Liver (tissue), 9 donors: Measurements from ENCODE around the gene TGFBR3. TPM values are rescaled to one million over a fixed set of nuclear protein-coding genes. Genes with fewer than 3 reads are reported as not detected.

Source experiments
- DNase-seq: peaks from one replicate; pipeline ENCODE4 v3.0.0-alpha.2; 2017; ENCODE audit warnings: low spot score
- H3K27ac ChIP-seq, 2 donors: one replicate each; pipeline ENCODE4 v1.7.0; 2013; ENCODE audit warnings: inconsistent platforms in 2 of 2, low read length in 2 of 2, control low read depth in 1 of 2, low read depth in 1 of 2, mild to moderate bottlenecking in 1 of 2
- H3K27me3 ChIP-seq, 4 donors: one replicate each; pipeline versions ENCODE4 v1.6.1 to v1.7.0; 2013; ENCODE audit warnings: low read length in 3 of 4, inconsistent platforms in 1 of 4, mild to moderate bottlenecking in 1 of 4, moderate library complexity in 1 of 4; ENCODE audit not compliant: control insufficient read depth in 4 of 4, insufficient read depth in 4 of 4
- H3K36me3 ChIP-seq, 4 donors: one replicate each; pipeline versions ENCODE4 v1.6.1 to v1.7.0; 2013; ENCODE audit warnings: low read length in 3 of 4, mild to moderate bottlenecking in 3 of 4, low read depth in 1 of 4, moderate library complexity in 1 of 4; ENCODE audit not compliant: control insufficient read depth in 4 of 4, insufficient read depth in 3 of 4
- H3K4me1 ChIP-seq, 4 donors: one replicate each; pipeline versions ENCODE4 v1.6.1 to v1.7.0; 2013; ENCODE audit warnings: low read length in 3 of 4, mild to moderate bottlenecking in 3 of 4, moderate library complexity in 1 of 4; ENCODE audit not compliant: control insufficient read depth in 4 of 4, insufficient read depth in 4 of 4
- H3K4me3 ChIP-seq, 3 donors: one replicate each; pipeline versions ENCODE4 v1.6.1 to v1.7.0; 2013; ENCODE audit warnings: low read length in 3 of 3, control low read depth in 1 of 3, low read depth in 1 of 3, mild to moderate bottlenecking in 1 of 3
- H3K9ac ChIP-seq, 2 donors: one replicate each; pipeline ENCODE4 v1.7.0; 2013; ENCODE audit warnings: low read length in 2 of 2, mild to moderate bottlenecking in 2 of 2, moderate library complexity in 2 of 2, control low read depth in 1 of 2, low read depth in 1 of 2
- H3K9me3 ChIP-seq, 4 donors: one replicate each; pipeline versions ENCODE4 v1.6.1 to v1.7.0; 2013; ENCODE audit warnings: low read length in 3 of 4; ENCODE audit not compliant: control insufficient read depth in 4 of 4
- FOXA2 ChIP-seq: IDR thresholded peaks from 2 replicates; pipeline ENCODE4 v1.6.1; 2016; ENCODE audit warnings: antibody characterized with exemption
- JUND ChIP-seq, 2 donors: IDR thresholded peaks; 2 replicates each; pipeline ENCODE4 v1.6.1; 2016; ENCODE audit warnings: antibody characterized with exemption in 2 of 2
- NR2F2 ChIP-seq: IDR thresholded peaks from 2 replicates; pipeline ENCODE4 v1.6.1; 2016; ENCODE audit warnings: antibody characterized with exemption
- RAD21 ChIP-seq, 2 donors: IDR thresholded peaks; 2 replicates each; pipeline ENCODE4 v1.6.1; 2016; ENCODE audit warnings: antibody characterized with exemption in 2 of 2, mild to moderate bottlenecking in 2 of 2
- SP1 ChIP-seq: IDR thresholded peaks from 2 replicates; pipeline ENCODE4 v1.6.1; 2018; ENCODE audit warnings: antibody characterized with exemption, mild to moderate bottlenecking
- TAF1 ChIP-seq: conservative IDR thresholded peaks from 2 replicates; pipeline ENCODE4 v1.6.1; 2016; ENCODE audit warnings: antibody characterized with exemption, mild to moderate bottlenecking
- YY1 ChIP-seq: IDR thresholded peaks from 2 replicates; pipeline ENCODE4 v1.6.1; 2016; ENCODE audit warnings: antibody characterized with exemption, mild to moderate bottlenecking
- whole genome bisulfite sequencing: extraction: QIAGEN DNeasy Blood & Tissue Kit; methylation state at CpG from one replicate; pipeline ENCODE4 v1.1.7; 2013; 5-methylcytosine and 5-hydroxymethylcytosine counted together
- polyA plus RNA-seq, 2 donors: library from polyadenylated mRNA; stranded (reverse) in 1 of 2; unstranded in 1 of 2; fragments of 200-250 nt in 1 of 2; fragments of >200 nt in 1 of 2; fragmentation: Nextera tagmentation in 1 of 2; extraction: Ambion mirVana in 1 of 2; gene quantifications; one replicate each; pipeline versions ENCODE4 v1.2.1 to v1.2.3, GENCODE V29; 2013 to 2015
- total RNA-seq, 2 donors: library from RNA; depleted of rRNA; stranded (reverse); fragments of >200 nt; gene quantifications; one replicate each; pipeline ENCODE4 v1.2.3, GENCODE V29; 2014
- TF ChIP-seq, protein P1 (sequence below): IDR thresholded peaks from 2 replicates; pipeline ENCODE4 v1.6.1; 2016; ENCODE audit warnings: antibody characterized with exemption
- TF ChIP-seq, protein P2 (sequence below): IDR thresholded peaks from 2 replicates; pipeline ENCODE4 v1.6.1; 2016; ENCODE audit warnings: antibody characterized with exemption
- TF ChIP-seq, protein P3 (sequence below): IDR thresholded peaks from 2 replicates; pipeline ENCODE4 v1.6.1; 2016; ENCODE audit warnings: antibody characterized with exemption
- TF ChIP-seq, protein P4 (sequence below): fragments of 150-350 bp; IDR thresholded peaks from 2 replicates; pipeline ENCODE4 v1.5.1; 2017; ENCODE audit warnings: improper control_type of control experiment, low read depth, low read length; ENCODE audit not compliant: missing input control
- TF ChIP-seq, protein P5 (sequence below): IDR thresholded peaks from 2 replicates; pipeline ENCODE4 v1.6.1; 2016; ENCODE audit warnings: antibody characterized with exemption, mild to moderate bottlenecking
- donor health status: healthy.
- donor health status: healthy.
- donor health status: healthy.
- donor health status: healthy.
- donor health status: healthy.

TGFBR3 gene
- total and polyA plus RNA-seq, 4 donors: 6.1 to 19.3 (median 9.9) TPM

DNA sequence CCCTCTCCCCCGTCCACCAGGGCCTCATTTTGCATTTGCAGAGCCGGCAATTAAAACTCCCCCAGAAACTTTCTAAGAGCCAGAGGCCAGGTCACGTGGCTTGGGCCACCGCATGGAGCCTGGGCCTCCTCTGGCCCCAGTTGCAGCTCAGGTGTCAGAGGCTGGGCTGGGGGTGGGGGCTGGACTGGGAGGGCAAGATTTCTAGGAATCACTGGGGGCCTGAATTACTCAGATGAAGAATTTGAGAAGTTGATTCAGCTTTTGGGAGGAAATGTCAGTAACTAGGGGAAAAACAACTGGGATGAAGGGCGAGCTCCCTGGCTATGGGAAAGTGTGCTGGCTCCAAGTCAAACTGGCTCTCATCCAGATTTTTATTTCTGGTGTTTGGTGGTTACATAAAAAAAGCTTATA, 234.3 kb downstream of the TGFBR3 start:
- 66% methylated on average over 5 of the region's 5 CpGs for WGBS
- no peak for DNase-seq
- Histone ChIP-seq H3K9ac (no peak overlapping the region), H3K4me1 (no peaks in the 10 kb centered on the region), H3K4me3 (no peak overlapping the region), H3K27ac (peak overlapping the region; percentile 14 to 53), H3K36me3 (no peaks in the 10 kb centered on the region), H3K27me3 (no peaks in the 10 kb centered on the region), H3K9me3 (no peaks in the 10 kb centered on the region)
- no peak for TF ChIP-seq JUND (IDR thresholded peaks at IDR 0.05)
- TF ChIP-seq RAD21 (IDR thresholded peaks at IDR 0.05): no peak
- no peak for TF ChIP-seq NR2F2
- TF ChIP-seq, protein P1, sequence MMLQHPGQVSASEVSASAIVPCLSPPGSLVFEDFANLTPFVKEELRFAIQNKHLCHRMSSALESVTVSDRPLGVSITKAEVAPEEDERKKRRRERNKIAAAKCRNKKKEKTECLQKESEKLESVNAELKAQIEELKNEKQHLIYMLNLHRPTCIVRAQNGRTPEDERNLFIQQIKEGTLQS: no peak
- TF ChIP-seq, protein P2, sequence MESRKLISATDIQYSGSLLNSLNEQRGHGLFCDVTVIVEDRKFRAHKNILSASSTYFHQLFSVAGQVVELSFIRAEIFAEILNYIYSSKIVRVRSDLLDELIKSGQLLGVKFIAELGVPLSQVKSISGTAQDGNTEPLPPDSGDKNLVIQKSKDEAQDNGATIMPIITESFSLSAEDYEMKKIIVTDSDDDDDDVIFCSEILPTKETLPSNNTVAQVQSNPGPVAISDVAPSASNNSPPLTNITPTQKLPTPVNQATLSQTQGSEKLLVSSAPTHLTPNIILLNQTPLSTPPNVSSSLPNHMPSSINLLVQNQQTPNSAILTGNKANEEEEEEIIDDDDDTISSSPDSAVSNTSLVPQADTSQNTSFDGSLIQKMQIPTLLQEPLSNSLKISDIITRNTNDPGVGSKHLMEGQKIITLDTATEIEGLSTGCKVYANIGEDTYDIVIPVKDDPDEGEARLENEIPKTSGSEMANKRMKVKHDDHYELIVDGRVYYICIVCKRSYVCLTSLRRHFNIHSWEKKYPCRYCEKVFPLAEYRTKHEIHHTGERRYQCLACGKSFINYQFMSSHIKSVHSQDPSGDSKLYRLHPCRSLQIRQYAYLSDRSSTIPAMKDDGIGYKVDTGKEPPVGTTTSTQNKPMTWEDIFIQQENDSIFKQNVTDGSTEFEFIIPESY: no peak
- TF ChIP-seq, protein P3, sequence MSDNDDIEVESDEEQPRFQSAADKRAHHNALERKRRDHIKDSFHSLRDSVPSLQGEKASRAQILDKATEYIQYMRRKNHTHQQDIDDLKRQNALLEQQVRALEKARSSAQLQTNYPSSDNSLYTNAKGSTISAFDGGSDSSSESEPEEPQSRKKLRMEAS: no peak
- TF ChIP-seq, protein P4, sequence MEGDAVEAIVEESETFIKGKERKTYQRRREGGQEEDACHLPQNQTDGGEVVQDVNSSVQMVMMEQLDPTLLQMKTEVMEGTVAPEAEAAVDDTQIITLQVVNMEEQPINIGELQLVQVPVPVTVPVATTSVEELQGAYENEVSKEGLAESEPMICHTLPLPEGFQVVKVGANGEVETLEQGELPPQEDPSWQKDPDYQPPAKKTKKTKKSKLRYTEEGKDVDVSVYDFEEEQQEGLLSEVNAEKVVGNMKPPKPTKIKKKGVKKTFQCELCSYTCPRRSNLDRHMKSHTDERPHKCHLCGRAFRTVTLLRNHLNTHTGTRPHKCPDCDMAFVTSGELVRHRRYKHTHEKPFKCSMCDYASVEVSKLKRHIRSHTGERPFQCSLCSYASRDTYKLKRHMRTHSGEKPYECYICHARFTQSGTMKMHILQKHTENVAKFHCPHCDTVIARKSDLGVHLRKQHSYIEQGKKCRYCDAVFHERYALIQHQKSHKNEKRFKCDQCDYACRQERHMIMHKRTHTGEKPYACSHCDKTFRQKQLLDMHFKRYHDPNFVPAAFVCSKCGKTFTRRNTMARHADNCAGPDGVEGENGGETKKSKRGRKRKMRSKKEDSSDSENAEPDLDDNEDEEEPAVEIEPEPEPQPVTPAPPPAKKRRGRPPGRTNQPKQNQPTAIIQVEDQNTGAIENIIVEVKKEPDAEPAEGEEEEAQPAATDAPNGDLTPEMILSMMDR: no peak
- TF ChIP-seq FOXA2: no peak
- TF ChIP-seq, protein P5, sequence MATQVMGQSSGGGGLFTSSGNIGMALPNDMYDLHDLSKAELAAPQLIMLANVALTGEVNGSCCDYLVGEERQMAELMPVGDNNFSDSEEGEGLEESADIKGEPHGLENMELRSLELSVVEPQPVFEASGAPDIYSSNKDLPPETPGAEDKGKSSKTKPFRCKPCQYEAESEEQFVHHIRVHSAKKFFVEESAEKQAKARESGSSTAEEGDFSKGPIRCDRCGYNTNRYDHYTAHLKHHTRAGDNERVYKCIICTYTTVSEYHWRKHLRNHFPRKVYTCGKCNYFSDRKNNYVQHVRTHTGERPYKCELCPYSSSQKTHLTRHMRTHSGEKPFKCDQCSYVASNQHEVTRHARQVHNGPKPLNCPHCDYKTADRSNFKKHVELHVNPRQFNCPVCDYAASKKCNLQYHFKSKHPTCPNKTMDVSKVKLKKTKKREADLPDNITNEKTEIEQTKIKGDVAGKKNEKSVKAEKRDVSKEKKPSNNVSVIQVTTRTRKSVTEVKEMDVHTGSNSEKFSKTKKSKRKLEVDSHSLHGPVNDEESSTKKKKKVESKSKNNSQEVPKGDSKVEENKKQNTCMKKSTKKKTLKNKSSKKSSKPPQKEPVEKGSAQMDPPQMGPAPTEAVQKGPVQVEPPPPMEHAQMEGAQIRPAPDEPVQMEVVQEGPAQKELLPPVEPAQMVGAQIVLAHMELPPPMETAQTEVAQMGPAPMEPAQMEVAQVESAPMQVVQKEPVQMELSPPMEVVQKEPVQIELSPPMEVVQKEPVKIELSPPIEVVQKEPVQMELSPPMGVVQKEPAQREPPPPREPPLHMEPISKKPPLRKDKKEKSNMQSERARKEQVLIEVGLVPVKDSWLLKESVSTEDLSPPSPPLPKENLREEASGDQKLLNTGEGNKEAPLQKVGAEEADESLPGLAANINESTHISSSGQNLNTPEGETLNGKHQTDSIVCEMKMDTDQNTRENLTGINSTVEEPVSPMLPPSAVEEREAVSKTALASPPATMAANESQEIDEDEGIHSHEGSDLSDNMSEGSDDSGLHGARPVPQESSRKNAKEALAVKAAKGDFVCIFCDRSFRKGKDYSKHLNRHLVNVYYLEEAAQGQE: no peak
- no peak for TF ChIP-seq SP1
- TF ChIP-seq YY1: no peak

DNA sequence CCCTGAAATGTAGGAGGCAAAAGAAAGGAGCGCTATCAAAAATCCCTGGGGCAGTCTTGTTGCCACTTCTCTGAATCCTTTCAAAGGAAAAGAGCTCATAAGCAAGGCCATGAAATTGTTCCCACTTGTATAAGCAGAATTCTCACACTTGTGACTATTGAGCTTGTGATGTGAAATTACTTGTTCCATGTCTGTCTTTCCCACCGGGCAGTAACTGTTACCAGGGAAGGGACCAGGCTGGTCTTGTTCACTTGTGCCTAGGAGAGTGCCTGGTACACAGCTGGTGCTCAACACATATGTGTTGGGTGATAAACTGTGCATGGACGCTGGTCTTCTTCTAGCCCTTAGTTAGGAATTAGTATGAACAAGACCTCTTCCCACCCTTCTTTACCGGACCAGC, 234.7 kb downstream of the TGFBR3 start:
- H3K36me3 ChIP-seq: no peaks in the 10 kb centered on the region
- H3K27me3 ChIP-seq: no peaks in the 10 kb centered on the region
- H3K27ac ChIP-seq: peak overlapping the region; percentile 14 to 53
- no peaks in the 10 kb centered on the region for H3K4me1 ChIP-seq
- H3K4me3 ChIP-seq: no peak overlapping the region
- no peak for DNase-seq
- H3K9me3 ChIP-seq: no peaks in the 10 kb centered on the region
- TF ChIP-seq TAF1 (no peak), SP1 (no peak), NR2F2 (no peak)
- TF ChIP-seq, protein P5: no peak
- 92% methylated on average over 4 of the region's 4 CpGs for WGBS
- H3K9ac ChIP-seq: no peak overlapping the region
